Pulmonary artery endothelial cell (primary cell): ENCODE data around the gene TRIM41. TPM values are rescaled to one million over a fixed set of nuclear protein-coding genes. Genes with fewer than 3 reads are reported as not detected.

Experiments used
- DNase-seq: peaks from one replicate; pipeline ENCODE4 v3.0.0-alpha.2; 2011; ENCODE audit warnings: low read depth, low spot score
- total RNA-seq: library from RNA; depleted of rRNA; stranded (reverse); fragments of >200 nt; gene quantifications from 2 replicates; pipeline ENCODE4 v1.2.3, GENCODE V29; 2014

Gene TRIM41
- total RNA-seq, 1 donor from 2014 or later: 10.9 TPM

GRCh38 chr5:181231432-181231831 is 8.4 kb downstream of the TRIM41 start:
- no peak for DNase-seq

DNA sequence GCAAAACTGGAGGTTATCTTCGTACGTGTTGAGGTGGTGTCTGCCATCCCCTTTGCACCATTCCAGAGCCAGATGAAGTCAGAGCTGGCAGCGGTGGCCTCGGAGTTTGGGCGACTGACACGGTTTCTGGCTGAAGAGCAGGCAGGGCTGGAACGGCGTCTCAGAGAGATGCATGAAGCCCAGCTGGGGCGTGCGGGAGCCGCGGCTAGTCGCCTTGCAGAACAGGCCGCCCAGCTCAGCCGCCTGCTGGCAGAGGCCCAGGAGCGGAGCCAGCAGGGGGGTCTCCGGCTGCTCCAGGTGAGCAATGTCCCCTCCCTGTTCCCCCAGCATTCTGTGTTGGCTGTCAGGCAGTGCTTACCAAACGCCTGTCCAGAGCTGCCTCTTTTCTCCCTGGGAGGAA is 9.5 kb downstream of the TRIM41 start:
- no peak for DNase-seq

DNA sequence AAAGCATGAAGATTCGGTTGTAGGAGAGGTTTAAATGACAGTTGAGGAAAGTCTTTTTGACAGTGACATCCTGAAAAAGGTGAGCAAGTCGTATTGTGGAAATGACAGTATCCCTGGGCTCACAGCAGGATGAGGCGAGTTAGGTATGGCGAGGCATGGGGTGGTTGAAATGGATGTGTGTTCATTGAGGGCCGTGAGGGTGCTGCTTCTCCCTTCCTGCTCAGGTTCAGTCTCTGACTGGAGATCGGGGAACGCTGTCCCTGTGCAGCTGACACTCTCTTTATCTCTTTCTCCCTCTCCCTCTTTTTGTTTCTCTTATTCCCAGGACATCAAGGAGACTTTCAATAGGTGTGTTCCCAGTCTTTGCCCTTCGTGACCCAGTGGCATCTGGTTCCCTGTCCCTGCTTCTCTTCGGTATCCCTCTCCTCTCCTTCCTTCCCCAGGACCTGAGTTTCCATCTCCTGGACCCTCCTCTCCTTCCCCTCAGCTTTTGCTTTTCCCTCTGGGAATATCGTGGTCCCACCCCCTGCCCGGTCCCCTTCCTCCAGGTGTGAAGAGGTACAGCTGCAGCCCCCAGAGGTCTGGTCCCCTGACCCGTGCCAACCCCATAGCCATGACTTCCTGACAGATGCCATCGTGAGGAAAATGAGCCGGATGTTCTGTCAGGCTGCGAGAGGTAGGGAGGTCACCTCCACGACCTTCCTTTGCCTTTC is 10.2 kb downstream of the TRIM41 start:
- no peak for DNase-seq

GRCh38 chr5:181233801-181234454 is 10.8 kb downstream of the TRIM41 start:
- DNase-seq: no peak

- DNase-seq: no peak
Observed at GRCh38 chr5:181234455-181235306, 11.6 kb downstream of the TRIM41 start.

DNA sequence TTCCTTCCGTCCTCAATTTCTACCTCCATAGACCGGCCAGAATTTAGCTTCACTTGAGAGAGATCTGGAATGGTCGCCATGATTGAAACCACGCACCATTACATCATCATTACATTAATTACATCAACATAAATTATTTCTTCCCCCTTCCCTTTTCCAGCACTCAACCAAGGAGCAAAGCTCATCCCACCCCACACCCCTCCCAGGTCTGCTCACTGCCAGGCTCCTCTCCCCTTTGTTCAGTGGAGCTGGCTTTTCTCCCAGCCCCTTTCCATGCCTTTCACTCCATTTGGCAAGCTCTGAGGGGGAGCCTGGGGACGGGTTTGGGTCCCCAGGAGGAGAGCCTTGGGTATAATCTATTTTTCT is 12.2 kb downstream of the TRIM41 start:
- no peak for DNase-seq

DNA sequence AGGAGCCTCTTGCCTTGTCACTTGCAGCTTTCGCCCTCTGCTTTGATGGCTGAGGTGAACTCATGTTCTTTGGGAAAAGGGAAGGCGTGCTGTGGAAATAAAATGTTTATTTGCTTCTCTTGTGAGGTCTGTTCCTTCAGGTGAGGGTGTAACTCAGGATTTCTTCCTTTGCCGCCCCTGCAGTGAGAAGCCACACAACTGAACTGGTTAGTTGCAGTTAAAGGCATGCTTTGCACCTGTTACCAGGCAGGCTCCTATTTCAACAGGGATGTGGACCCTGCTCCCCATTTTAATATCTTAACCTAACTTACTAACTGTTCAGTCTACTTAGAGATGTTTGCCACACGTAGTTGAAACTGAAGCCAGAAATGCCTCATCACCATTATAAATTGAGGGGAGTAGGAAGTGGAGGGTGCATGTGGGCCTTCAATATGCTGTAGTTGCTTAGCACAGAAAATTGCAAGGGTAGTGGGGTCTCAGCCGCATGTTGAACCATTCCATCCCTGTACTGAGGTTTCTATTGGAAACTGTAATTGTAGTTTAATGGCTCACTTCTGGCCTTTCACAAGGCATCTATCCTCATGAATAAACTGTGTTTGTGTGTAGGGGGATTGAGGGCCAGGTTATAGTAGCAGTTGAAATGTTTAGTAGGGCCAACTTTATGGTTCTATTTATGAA is 12.7 kb downstream of the TRIM41 start:
- DNase-seq: no peak

- no peak for DNase-seq
Observed at GRCh38 chr5:181236471-181236870, 13.4 kb downstream of the TRIM41 start.

- no peak for DNase-seq
Observed at GRCh38 chr5:181236954-181237641, 14.0 kb downstream of the TRIM41 start.

DNA sequence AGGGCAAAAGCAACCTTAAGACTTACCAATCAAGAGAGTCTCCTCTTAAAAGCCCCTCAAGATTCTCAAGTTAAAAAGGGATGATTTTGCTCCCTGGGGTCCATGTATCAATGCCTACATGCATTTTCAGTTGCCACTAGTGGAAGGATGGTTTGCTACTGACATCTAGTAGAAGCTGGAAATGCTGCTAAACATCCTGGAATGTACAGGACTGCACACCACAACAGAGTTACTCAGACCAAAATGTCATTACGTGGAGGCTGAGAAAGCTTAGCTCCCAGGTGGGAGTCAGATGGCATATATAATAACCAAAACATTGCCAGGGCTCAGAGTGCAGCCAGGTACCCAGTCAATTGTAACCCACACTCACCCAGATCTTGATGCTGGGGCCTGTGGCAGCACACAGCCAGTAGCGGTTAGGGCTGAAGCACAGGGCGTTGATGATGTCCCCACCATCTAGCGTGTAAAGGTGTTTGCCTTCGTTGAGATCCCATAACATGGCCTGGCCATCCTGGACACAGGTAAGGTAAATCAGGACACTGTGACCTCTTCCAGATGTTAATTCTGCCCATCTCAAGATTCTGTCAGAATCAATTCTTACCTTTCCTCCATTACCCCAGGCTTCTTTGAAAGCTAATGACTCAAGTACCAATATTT is 14.8 kb downstream of the TRIM41 start:
- no peak for DNase-seq

DNA sequence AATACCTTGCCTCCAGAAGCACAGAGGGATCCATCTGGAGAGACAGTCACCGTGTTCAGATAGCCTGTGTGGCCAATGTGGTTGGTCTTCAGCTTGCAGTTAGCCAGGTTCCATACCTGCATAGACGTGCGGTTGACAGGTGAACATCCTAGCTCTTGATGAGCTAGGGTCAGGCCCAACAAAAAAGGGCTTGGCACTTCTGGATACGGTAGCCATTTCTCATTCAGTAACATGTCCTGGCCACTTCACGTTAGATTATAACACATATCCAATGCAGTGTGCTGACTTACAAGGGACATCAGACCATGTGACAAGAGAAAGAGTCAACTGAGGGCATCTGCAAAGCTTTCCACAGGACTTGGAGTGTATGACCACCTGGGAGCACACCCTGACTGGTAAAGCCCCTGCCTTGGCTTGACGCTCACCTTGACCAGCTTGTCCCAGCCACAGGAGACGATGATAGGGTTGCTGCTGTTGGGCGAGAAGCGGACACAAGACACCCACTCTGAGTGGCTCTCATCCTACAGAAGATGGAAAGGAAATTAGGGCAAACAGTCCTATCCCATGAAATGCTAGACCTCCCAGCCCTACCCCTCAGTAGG is 16.1 kb downstream of the TRIM41 start:
- no peak for DNase-seq

DNA sequence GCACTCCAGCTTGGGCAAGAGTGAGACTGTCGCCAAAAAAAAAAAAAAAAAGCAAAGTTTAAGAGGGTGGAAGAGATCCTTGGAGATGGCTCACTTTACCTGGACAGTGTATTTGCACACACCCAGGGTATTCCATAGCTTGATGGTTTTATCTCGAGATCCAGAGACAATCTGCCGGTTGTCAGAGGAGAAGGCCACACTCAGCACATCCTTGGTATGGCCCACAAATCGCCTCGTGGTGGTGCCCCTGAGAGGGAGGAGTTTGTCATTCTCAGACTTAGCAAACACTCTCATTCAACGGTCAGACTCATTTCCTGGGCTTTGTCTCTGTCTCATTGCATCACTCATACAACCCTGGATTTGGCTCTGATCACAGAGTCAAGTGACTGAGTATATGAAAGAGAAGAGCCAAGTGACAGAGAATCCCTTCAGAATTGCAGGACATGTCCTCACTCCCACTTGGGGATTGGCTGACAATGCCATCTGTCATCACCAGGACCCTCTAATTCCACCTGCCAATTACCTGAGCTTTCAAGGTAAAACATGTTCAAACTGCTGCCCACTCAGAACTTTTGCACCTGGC is 18.4 kb downstream of the TRIM41 start:
- peak; percentile 73 for DNase-seq

DNA sequence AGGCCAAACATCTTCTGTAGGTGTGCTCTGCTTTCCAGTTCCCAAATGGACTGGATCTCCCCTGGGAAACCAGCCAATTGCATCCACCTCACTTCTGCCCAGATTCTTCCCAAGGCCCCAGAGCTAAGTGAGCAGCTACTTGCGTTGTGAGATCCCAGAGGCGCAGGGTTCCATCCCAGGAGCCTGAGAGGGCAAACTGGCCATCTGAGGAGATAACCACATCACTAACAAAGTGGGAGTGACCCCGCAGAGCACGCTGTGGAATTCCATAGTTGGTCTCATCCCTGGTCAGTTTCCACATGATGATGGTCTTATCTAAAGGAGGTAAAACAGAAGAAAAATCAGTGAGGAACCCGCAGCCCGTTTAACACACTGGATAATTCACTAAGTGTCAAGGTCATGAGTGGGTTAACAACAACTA is 19.0 kb downstream of the TRIM41 start:
- no peak for DNase-seq

DNA sequence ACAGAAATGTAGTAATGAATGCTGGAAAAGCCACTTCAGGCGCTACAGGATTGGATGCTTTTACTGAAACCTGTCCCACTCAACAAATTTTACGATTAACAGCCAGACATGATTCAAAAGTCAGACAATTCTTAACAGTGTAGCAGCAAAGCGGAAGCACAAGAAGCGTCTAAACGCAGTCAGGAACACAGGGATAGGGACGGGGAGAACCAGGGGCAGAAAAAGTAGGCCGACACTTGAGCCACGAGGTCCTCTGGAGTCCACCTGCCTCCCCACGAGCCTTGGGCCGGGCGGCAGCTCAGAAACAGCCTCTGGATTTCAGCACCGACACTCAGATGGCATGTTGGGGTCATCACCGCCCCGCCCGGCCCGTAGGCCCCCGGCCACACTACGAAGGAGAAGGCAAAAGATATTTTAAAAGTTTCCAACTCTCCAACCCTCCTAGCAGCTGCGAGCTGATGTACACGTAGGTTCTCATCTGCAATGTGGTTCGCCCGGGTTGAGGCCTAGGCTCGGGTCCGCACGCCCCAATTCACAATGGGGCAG is 20.0 kb downstream of the TRIM41 start:
- no peak for DNase-seq

GRCh38 chr5:181243564-181244343 is 20.7 kb downstream of the TRIM41 start, which contains the start of gene RACK1:
RACK1 (minus strand) TSS chr5:181243906; CDS start chr5:181243800, 106 bp downstream.
- peak; percentile 67 for DNase-seq

DNA sequence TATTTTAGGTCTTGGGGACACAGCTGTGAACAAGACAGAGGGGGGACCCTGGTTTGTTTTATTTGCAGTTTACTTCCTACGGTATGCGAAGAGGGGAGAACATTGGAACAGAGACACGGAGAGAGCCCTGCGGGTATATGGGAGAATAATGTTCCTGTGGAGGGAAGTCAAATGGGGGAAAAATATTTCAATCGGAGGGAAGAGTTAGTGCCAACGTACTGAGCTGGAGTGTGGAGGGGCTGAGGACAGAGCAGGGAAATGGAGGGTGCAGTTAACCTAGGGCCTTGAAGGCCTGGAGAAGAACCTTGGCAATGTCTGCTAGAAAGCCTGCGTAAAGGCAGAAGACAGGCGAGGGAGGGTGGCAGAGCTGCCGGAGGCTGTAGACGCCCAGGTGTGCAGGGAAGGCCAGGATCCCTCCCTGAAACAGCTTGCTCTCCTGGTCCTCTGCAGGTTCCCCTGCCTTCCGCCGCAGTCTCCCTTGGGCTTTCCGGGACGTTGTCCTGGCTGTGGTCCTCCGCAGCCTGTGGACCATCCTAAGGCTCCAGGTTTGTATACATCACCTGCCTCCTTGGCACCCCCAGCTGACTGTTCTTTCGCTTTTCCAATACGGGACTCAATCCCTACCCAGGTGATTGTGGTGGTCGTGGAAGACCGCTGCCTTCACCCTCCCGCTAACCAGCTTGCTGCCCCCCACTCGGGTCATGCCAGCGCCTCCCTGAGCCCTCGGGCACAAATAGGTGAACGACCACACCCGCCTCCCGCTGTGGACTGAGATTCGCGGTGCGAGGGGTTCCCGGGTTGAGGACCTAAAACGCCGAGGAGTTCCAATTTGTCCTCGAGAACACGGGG is 22.6 kb downstream of the TRIM41 start:
- DNase-seq: no peak

- no peak for DNase-seq
Observed at GRCh38 chr5:181246276-181247049, 23.4 kb downstream of the TRIM41 start.
